22Rv1 (cell line): ENCODE results near the gene NCKAP5.

ENCODE experiments used
- H3K27ac ChIP-seq: fragments of 450-650 bp; 2 replicates; pipeline ENCODE4 v1.5.1; 2017
- CTCF ChIP-seq: fragments of 450-650 bp; IDR thresholded peaks from 2 replicates; pipeline ENCODE4 v1.5.1; 2017; ENCODE audit warnings: mild to moderate bottlenecking
- ZFX ChIP-seq: fragments of 450-650 bp; IDR thresholded peaks from 2 replicates; pipeline ENCODE4 v1.6.1; 2017; ENCODE audit warnings: antibody characterized with exemption, borderline replicate concordance

Gene NCKAP5

GRCh38 chr2:133158442-133158841 is 409.8 kb downstream of the NCKAP5 start:
- no peak overlapping the region for H3K27ac ChIP-seq
- TF ChIP-seq CTCF, result no peak
- TF ChIP-seq ZFX, result no peak

GRCh38 chr2:133158024-133158423 is 410.2 kb downstream of the NCKAP5 start:
- no peak overlapping the region for H3K27ac ChIP-seq
- TF ChIP-seq CTCF (no peak), ZFX (no peak)

- TF ChIP-seq ZFX (no peak), CTCF (no peak)
- H3K27ac ChIP-seq, result no peak overlapping the region
Observed at GRCh38 chr2:133157141-133157540, 411.1 kb downstream of the NCKAP5 start.

GRCh38 chr2:133152801-133153200 is 415.5 kb downstream of the NCKAP5 start:
- TF ChIP-seq CTCF, result no peak
- no peak for TF ChIP-seq ZFX

GRCh38 chr2:133148187-133148586 is 420.1 kb downstream of the NCKAP5 start:
- no peak overlapping the region for H3K27ac ChIP-seq
- TF ChIP-seq ZFX (no peak), CTCF (no peak)

More at GRCh38 chr2:133152801-133153200, 415.5 kb downstream of the NCKAP5 start:
- no peak overlapping the region for H3K27ac ChIP-seq

GRCh38 chr2:133146893-133147292 is 421.4 kb downstream of the NCKAP5 start:
- H3K27ac ChIP-seq, result no peak overlapping the region
- TF ChIP-seq CTCF, result no peak
- no peak for TF ChIP-seq ZFX

- no peak for TF ChIP-seq CTCF
- TF ChIP-seq ZFX, result no peak
Observed at GRCh38 chr2:133143645-133144044, 424.6 kb downstream of the NCKAP5 start.

More at GRCh38 chr2:133143645-133144044, 424.6 kb downstream of the NCKAP5 start:
- H3K27ac ChIP-seq, result no peak overlapping the region
